ENCODE measurements around the gene DPP8.

DPP8 gene

GRCh38 chr15:65516997-65517865, at the start of gene DPP8:
DPP8 (minus strand) TSS chr15:65517689; CDS start chr15:65512553, 5,136 bp downstream.
- Histone ChIP-seq H3K4me3 (replicated peaks; ENCODE audit: low read depth, low read length) (peak within 1 kb of the TSS; percentile 86), H3K36me3 (ENCODE audit: control insufficient read depth, insufficient read depth, low read length) (peaks cover under 1% of the 10 kb centered on the region), H3K27me3 (replicated peaks; ENCODE audit: control insufficient read depth, insufficient read depth, low read length) (no peaks in the 10 kb centered on the region)
- peak; percentile 98 for TF ChIP-seq CTCF (IDR thresholded peaks at IDR 0.05; ENCODE audit: insufficient read depth, low read length, poor library complexity, severe bottlenecking)
- DNase-seq (ENCODE audit: extremely low read depth, insufficient read length): peak; percentile 95

- TF ChIP-seq CTCF (IDR thresholded peaks at IDR 0.05; ENCODE audit: insufficient read depth, low read length, poor library complexity, severe bottlenecking): no peak
- no peak overlapping the region for H3K4me3 ChIP-seq (replicated peaks; ENCODE audit: low read depth, low read length)
Measured at GRCh38 chr15:65561934-65562333, 44.4 kb upstream of the DPP8 start.

GRCh38 chr15:65559941-65560340, 42.5 kb upstream of the DPP8 start:
- Histone ChIP-seq H3K36me3 (ENCODE audit: control insufficient read depth, insufficient read depth, low read length) (peaks cover 9% of the 10 kb centered on the region), H3K27me3 (replicated peaks; ENCODE audit: control insufficient read depth, insufficient read depth, low read length) (no peaks in the 10 kb centered on the region), H3K4me3 (replicated peaks; ENCODE audit: low read depth, low read length) (no peak overlapping the region)
- TF ChIP-seq CTCF (IDR thresholded peaks at IDR 0.05; ENCODE audit: insufficient read depth, low read length, poor library complexity, severe bottlenecking): no peak
- no peak for DNase-seq (ENCODE audit: extremely low read depth, insufficient read length)

More at GRCh38 chr15:65561934-65562333, 44.4 kb upstream of the DPP8 start:
- peaks cover 7% of the 10 kb centered on the region for H3K36me3 ChIP-seq (ENCODE audit: control insufficient read depth, insufficient read depth, low read length)
- no peaks in the 10 kb centered on the region for H3K27me3 ChIP-seq (replicated peaks; ENCODE audit: control insufficient read depth, insufficient read depth, low read length)
- DNase-seq (ENCODE audit: extremely low read depth, insufficient read length): no peak

- no peaks in the 10 kb centered on the region for H3K27me3 ChIP-seq (replicated peaks; ENCODE audit: control insufficient read depth, insufficient read depth, low read length)
- H3K36me3 ChIP-seq (ENCODE audit: control insufficient read depth, insufficient read depth, low read length): peaks cover 9% of the 10 kb centered on the region
- TF ChIP-seq CTCF (IDR thresholded peaks at IDR 0.05; ENCODE audit: insufficient read depth, low read length, poor library complexity, severe bottlenecking): no peak
- H3K4me3 ChIP-seq (replicated peaks; ENCODE audit: low read depth, low read length): no peak overlapping the region
- DNase-seq (ENCODE audit: extremely low read depth, insufficient read length): no peak
Measured at GRCh38 chr15:65558997-65559760, 41.7 kb upstream of the DPP8 start.

- no peaks in the 10 kb centered on the region for H3K27me3 ChIP-seq (replicated peaks; ENCODE audit: control insufficient read depth, insufficient read depth, low read length)
- peaks cover 7% of the 10 kb centered on the region for H3K36me3 ChIP-seq (ENCODE audit: control insufficient read depth, insufficient read depth, low read length)
- TF ChIP-seq CTCF (IDR thresholded peaks at IDR 0.05; ENCODE audit: insufficient read depth, low read length, poor library complexity, severe bottlenecking): no peak
- DNase-seq (ENCODE audit: extremely low read depth, insufficient read length): no peak
- no peak overlapping the region for H3K4me3 ChIP-seq (replicated peaks; ENCODE audit: low read depth, low read length)
Measured at GRCh38 chr15:65558336-65558735, 40.8 kb upstream of the DPP8 start.

Data from GM06990 (cell line).